ENCODE results near the gene PAK6.

The PAK6 gene

GRCh38 chr15:40241269-40242212 lies 2.7 kb downstream of the PAK6 start:
- DNase-seq (ENCODE audit: low spot score), result no peak

DNA sequence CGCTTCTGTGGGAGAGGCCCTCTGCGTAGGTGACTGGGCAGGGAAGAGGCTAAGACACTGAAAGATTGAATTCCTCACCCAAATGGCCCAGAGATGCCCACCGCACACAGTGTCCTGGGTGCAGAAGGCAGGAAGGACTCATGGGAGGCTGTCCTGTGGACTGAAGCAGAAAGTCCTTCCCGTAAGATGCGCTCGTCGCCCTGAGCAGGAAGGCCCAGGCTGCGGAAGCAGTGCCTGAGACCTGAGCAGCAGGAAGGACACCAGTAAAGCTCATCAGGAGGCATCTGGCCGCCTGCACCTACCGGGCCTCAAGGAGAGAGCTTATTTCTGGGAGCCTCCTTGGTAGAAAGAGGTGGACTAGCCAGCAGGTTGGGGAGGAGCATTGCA lies 3.3 kb downstream of the PAK6 start:
- no peak for DNase-seq (ENCODE audit: low spot score)

DNA sequence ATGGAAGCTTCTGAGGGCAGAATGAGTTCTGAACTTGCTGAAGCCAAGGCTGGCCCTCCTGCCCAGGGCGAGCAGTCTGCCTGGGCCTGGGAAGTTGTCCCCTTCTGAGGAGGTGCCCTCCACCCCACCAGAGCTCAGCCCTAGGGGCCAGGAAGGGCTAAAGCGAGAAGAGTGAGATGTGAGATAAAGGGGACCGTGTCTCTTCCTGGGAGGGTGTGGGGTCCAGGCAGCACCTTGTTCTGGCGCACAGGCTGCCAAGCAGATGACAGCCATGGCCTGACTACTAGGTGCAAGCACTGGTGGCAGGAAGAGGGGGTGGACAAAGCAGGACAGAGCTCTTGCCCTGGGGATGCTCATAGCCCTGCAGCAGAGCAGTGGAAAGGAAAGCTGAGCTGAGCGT lies 3.7 kb downstream of the PAK6 start:
- DNase-seq (ENCODE audit: low spot score), result no peak

GRCh38 chr15:40243126-40243810 lies 4.4 kb downstream of the PAK6 start:
- no peak for DNase-seq (ENCODE audit: low spot score)

- no peak for DNase-seq (ENCODE audit: low spot score)
These were observed 6.2 kb downstream of the PAK6 start for GRCh38 chr15:40244961-40245523.

DNA sequence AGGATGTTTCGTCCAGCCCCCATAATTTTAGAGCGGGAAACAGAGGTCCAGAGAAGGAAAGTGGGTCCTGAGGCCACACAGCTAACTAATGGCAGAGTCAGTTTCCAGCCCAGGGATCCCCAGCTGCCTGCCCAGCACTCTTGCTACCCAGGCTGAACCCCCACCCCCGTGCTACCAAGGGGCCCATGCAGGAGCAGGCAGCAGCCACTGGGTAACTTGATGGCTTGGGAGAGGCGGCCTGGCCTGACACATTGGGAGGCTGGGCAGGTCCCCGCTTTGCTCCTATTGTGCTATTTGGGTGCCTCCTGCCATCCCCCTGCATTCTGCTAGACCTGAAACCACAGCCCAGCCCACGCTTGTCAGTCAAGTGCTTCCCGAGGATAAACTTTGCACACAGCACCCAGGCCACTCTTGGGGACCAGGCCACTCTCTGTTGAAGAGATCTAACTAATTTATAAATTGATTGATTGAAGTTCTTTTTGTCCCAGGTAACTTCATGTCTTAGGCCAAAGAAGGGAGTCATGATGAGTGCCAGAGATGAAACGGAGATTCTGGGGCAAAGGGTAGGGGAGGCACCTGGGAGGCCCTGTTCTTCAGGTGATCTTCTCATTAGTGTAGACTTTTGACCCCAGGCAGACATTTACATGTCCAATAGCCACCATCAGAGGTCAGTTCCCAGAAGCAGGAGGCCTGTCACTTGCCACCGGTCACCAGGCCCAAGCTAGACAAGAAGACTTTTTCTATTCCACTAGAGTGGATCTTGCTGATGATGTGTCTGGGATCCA lies 7.0 kb downstream of the PAK6 start:
- DNase-seq (ENCODE audit: low spot score), result no peak

- DNase-seq (ENCODE audit: low spot score), result no peak
These were observed 7.8 kb downstream of the PAK6 start for GRCh38 chr15:40246496-40247280.

GRCh38 chr15:40247406-40247971 lies 8.6 kb downstream of the PAK6 start:
- DNase-seq (ENCODE audit: low spot score), result no peak

- no peak for DNase-seq (ENCODE audit: low spot score)
These were observed 9.3 kb downstream of the PAK6 start for GRCh38 chr15:40248006-40248783.

GRCh38 chr15:40249477-40250303 lies 10.8 kb downstream of the PAK6 start:
- no peak for DNase-seq (ENCODE audit: low spot score)

DNA sequence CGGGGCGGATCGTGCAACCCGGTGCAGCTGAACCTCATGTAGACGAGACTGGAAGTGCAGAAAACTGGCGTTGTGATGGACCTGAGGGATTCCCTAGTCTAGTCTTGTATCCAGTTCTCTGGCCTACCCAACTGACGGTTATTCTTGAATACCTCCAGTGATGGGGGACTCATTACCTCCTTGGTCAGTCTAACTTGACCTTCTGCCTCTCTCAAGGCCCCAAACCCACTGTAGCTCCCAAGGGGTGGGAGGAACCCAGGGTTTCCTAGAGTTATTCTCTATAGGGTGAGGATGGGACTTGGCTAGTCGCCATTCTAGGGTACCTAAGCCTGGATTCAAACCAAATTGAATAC lies 11.4 kb downstream of the PAK6 start:
- DNase-seq (ENCODE audit: low spot score), result no peak

GRCh38 chr15:40250771-40251483 lies 12.1 kb downstream of the PAK6 start:
- DNase-seq (ENCODE audit: low spot score), result no peak

- no peak for DNase-seq (ENCODE audit: low spot score)
These were observed 12.8 kb downstream of the PAK6 start for GRCh38 chr15:40251486-40252140.

DNA sequence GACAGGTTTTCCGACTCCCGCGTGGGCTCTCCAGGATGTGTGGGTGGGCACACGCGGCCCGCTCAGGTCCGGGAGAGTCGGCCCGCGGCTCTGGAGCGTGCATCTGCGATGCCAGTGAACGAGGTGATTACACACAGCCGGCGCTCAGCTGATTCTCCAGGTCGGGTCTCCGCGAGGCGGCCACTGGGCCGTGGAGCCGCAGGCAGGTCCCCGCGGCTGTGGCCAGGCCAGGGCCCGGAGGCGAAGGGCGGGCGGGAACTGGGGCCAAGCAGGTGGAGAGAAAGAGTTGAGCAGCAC lies 13.2 kb downstream of the PAK6 start:
- no peak for DNase-seq (ENCODE audit: low spot score)

DNA sequence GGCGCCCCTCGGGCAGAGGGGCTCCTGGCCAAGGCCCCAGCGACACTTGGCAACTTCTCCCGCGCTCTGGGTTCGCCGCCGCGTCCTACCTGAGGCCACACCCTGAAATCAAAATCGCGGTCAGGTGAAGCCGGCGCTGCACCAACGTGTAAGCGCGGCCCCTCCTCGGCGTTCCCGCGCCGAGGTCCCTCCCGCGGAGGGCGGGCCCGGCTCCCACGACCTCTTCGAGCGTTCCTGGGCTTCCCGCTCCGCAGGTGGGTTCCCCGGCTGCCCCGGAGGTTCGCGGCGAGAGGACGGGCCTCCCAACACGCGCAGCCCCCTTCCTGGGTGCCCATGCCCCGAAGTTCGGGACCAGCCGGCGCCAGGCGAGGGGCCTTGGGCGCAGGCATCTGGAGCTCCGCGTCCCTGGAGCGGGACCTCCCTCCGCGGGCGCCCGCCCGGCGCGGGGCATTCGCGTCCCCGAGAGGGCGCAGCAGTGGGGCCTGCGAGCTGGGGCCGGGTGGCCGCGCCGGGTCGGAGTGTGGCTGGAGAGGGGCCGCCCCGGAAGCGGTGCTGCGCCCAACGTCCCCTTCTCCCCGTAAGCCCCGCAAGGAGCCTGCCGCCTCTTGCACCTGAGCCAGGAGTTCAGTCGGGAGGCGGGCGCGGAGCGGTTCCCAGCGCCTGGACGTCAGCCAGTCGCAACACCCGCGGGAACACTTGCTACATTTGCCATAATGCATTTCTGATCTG lies 13.7 kb downstream of the PAK6 start:
- DNase-seq (ENCODE audit: low spot score), result peak; percentile 68

DNA sequence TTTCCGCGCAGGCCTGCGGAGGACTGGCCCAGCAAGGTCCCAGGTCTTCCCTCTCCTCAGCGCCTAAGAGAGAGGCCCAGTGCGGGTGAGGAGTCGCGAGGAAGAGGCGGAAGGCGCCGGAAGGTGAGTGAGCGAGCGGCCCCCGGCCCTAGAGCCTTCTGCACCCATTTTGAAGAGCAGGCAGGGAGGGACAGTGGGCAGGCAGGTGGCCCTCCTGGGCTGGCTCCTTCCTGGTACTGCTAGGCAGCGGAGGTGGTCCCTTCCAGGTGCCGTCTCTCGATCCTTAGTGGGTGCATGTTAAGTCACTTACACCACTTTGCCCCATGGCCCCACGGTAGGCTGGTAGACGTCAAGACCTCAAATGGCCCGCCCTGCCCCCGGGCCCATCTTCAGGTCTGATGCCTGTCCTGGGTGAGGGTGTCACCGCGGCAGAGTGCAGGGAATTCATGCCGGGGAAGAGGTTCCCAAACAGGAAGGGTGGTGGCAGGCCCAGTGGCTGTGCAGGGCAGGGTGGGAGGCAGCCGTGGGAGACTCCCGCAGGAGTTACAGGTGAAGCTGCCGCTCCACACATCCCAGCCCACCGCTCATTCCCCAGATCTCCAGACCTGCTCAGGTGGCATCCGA lies 14.4 kb downstream of the PAK6 start:
- DNase-seq (ENCODE audit: low spot score), result peak; percentile 39

- no peak for DNase-seq (ENCODE audit: low spot score)
These were observed 15.6 kb downstream of the PAK6 start for GRCh38 chr15:40254452-40254851.

Measured in HuH-7.5 (cell line).